NK-92 (cell line): Measurements from ENCODE around the gene FRS3.
"Not testable (repeated sequence)": the region's sequence is repeated elsewhere in the genome, so short reads cannot be mapped to it uniquely, and the experiment has no call there.

Experiments
- DNase-seq: peaks from one replicate; lab custom pipeline; 2025; ENCODE audit not compliant: unreplicated experiment; lab: John Stamatoyannopoulos, UW

FRS3 gene

DNA sequence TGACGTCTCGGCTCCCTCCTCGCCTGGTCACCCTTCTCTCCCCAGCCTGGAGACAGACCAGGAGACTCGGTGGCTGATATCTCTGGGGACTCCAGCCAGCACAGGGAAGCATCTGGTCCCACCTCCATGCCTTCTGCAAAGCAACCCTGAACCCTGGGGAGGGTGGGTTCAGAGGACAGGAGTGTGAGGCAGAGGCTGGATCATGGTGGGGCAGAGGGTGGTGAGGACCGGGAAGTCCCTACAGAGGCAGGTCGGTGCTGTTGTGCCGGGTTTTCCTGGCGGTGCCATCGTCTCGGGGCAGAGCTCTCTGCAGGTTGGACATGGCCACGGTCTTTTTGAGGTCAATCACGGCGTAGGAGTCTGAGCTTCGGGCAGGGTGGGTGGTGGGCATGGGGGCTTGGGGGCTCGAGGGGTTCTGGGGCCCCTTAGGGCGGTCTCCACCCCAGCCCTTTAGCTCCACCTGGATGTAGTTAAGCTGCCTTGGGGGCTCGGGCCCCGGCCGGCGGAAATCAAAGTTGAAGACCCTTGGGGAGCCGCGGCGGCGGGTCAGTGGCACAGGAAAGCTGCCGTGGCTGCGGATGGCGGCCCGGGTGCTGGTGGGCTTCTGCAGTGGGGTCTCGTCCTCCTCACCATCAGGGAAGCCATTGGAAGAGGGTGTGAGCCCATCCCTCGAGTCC, 9.2 kb downstream of the FRS3 start:
- no peak for DNase-seq

DNA sequence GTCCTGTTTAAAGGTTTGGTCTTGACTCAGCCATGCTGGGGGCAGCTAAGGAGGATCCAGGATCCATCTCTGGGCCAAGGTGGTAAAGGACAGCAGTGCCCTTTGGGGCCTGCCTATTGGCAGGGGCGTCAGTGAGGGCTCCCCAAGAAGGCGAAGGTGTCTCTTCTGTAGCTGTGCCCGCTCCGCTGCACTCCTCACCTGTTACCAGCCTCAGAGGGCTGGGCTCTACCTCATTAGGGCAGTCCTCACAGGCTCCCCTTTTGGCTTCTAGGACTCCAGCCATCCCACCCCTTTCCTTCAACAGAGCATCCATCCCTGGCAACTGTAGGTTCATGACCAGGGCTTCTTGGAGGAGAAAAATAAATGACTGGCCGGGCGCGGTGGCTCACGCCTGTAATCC, 10.3 kb downstream of the FRS3 start:
- no peak for DNase-seq

DNA sequence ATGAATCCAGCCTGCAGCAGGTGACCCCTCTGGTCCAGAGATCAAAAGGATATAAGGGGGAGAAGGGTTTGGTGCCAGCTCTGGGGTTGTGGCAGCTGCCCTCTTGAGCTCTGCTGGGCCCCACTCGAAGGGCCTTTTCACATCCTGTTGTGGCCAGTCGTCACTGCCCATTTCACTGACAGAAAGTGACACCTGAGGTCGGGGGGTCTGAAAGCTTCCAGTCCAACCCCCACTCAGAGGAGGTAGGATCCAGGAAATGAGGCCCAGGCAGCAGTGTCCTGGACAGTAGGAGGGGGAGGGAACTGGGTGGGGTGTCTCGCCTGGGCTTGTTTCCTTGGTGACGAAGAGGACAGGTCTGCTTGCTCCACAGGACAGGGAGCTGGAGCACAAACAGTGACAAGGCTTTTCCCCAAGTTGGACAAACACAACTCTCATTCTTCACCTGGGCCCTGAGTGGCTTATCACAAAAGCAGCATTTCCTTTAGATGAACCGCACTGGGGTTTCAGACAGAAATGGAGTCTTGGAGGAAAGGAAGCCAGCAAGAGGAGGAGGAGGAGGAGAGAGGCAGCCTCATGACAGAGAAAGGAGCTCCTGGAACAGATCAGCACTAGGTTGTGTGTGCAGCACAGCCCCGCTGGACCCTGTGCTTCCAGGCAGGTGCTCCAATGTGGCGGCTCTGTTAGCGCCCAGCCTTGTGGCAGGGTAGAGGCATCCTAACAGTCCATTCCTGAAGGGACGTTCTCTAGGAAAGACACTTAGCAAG, 11.0 kb downstream of the FRS3 start:
- no peak for DNase-seq

DNA sequence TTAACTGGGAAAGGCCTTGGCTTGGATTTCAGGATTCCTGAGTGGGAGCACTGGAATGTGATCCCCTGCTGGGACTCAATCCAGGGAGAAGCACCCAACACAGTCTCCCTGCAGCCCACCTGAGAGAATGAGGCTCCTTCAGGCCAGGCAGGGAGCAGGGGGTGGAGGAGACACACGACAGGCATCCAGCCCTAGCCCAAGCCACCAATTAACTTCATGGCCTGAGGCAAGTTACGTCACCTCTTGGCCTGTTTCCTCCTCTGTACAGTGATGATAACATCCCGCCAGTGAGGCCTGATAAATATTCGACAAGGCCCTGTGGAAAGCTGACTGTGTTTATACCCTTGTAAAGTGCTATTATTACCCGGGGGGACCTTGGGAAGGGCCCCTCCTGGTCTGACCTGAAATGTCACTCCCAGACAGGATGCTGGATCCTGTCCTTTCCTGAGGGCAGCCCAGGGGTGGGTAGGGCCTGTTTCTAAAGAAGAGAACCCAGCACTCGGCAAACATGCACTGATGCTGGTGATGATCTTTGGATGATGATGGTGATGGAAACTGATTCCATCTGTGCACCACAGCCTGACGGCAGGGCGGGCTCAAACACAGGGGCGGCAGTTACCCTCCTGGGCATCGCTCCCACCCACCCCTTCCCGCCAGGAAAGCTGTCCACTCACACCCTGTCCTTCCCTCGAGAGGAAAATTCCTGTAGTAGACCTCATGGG, 12.4 kb downstream of the FRS3 start:
- no peak for DNase-seq

DNA sequence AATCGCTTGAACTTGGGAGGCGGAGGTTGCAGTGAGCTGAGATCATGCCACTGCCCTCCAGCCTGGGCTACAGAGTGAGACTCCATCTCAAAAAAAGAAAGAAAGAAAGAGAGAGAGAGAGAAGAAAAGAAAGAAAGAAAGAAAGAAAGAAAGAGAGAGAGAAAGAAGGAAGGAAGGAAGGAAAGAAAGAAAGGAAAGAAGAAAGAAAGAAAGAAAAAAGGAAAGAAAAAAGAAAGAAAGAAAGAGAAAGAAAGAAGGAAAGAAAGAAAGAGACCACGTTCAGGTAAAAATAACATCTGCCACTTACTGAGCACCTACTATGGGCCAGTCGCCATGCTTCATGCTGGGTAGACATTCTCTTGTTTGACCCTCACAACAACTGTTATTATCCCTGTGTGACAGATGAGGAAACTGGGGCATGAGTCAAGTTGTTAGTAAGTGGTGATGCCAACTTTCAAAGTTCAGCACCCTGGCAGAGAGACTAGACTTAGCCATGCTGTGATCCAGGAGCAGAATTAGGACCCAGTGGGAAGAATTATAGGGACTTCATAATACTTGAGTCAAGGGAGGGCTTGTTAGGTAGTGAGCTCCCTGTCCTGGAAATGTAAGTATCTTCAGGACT, 13.5 kb downstream of the FRS3 start:
- not testable (repeated sequence) for DNase-seq

DNA sequence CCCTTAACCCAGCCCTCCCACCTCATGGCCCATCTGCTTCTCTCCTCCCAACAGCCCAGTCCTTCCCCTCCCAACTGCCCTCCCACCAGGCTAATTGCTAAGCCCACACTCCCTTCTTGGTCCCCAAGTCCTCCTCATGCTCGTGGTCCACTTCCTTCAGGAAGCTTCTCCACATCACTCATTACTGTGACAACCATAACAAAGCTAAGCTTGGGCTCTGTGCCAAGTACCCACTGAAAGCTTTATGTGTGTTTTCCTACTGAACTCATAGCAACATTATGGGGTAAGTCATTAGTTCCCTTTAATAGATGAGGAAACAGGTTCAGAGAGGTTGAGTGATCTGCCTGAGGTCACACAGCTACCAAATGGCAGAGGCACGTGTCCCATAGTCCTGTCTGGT, 16.2 kb downstream of the FRS3 start:
- no peak for DNase-seq

DNA sequence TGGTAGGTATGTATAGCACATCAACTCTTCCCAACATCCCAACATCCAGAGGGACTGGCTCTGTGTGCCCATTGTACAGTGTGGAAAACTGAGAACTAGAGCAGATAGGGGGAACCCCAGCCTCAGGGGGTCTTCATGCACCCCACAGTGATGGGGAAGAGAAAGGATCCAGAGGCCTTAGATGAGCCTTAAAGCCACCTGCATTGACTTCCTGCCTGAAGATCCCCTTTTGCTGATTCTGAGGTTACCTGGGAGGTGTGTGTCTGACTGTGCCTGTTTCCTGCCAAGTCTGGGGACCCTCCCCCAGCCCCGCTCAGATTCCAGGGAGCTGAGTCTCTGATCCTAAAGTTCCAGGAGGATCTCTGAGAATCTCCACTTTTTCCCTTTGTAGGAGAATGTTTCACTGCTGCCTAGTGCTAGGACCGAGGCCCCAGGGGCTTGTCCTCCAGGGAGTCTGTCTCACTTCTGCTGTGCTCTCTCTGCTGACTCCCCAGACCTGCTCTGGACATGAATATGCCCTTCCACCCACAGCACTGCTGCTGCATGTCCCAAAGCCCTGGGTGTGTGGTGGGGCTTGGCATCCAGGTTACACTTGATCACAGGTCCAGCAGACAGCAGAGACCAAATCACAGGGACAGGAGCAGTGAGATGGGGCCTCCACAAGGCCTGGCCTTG, 19.7 kb downstream of the FRS3 start:
- no peak for DNase-seq

DNA sequence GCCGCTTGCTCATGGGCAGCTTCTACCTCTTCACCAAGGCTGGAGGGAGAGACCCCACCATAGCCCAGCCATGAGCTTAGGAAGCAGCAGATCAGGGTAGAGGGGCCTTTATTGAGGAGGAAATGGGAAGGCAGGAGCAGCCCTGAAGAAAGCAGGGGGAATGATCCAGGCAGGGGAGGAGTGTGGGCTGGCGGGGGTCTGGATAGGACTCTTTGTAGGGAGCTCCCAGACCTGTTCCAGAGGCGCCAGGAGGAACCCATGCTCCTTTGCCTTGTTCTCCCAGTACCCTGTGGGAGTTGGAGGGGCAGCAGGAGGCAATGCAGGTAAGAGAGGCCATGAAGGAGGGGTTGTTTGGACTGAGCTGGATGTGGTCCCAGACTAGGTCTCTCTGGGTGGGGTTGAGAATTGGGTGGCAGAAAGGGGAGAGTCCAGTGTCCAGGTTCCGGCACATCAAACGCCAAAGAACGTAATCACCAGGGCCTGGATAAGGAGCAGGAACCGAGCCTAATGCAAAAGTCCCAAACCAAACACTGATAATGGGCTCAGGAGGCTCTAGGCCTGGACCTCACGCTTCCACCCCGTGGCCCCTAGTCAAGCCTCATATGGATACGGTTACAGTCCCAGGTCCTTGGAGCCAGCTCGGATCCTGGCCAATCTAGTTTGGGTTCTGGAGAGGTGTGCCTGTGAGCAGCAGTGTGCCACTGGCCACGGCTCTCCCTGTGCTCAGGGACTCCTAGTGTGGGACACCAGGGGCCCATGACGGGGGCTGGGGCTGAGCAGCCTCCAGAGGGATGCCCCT, 20.4 kb downstream of the FRS3 start:
- no peak for DNase-seq

DNA sequence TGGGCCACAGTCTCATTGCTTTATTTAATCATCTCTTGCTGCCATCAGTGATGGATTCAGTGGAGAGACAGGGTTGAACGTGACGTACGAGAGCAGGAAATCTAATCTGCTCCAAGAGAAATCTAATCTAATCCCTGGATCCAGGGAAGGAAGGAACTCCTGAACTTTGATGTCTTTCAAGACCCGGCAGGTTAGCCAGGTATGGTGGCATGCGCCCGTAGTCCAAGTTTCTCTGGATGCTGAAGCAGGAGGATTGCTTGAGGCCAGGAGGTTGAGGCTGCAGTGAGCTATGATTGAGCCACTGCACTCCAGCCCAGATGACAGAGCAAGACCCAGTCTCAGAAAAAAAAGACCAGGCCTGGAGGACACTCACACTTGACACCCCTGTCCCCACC, 21.1 kb downstream of the FRS3 start:
- DNase-seq, result no peak

DNA sequence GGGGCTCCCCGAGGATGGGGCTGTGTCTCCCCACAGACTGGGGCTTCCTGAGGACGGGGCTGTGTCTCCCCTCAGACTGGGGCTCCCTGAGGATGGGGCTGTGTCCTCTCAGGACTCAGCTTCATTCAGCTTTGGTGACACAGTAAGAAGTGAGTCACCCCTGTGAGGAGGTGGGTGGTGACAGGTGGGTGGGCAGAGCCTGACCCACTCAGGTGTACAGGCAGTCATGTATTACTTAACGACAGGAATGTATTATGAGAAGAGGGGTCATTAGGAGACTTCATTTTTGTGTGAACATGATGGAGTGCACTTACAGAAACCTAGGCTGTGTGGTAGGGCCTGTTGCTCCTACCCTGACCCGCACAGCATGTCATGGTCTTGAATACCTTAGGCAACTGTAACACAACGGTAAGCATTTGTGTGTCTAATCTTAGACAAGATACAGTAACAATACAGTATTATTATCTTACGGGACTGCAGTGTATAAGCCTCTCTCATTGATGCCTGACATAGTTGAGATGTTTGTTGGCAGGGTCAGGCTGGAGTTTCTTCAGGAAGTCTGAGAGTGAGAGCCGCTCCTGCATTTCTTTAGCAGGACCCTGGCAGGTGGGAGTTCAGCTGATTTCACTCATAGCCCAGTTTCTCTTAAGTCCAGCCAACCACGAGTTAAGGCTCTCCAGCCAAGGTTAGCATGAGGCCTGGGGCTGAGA, 21.6 kb downstream of the FRS3 start:
- no peak for DNase-seq

DNA sequence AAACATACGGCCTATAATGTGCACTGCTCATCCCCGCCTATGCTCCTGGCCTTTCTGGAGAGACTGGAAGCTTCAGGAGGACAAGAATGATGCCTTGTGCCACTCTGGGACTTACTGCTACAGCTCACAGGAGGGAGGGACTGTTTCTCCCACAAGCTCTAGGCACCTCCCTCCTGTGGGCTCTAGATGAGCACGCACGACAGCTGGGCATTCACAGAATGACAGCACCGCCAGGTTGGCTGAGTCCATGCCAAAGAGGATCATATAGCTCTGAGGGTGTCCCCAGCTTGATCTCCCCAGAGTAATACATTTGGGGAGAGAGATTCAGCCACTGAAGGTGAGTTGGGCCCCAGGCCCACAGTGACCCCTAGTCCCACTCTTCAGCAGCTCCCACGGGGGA, 22.4 kb downstream of the FRS3 start:
- DNase-seq, result no peak

DNA sequence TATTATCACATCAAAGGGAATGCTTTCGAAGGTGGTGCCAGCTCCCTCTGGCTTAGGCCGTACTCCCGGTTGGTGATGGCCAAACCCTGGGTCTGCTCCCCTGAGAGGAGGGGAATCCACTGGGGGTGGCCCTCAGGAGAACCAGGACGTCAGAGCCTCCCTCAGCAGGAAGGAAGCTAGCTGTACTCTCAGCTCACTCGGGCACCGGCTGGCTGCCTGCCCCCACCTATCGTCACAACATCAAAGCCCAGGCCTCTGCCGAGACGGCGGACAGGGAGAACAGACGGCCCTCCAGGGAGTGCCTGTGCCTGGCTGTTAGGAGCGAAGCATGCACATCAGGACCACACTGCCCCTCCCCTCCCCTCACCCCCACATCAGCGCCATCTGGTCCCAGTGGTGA, 23.3 kb downstream of the FRS3 start:
- no peak for DNase-seq

DNA sequence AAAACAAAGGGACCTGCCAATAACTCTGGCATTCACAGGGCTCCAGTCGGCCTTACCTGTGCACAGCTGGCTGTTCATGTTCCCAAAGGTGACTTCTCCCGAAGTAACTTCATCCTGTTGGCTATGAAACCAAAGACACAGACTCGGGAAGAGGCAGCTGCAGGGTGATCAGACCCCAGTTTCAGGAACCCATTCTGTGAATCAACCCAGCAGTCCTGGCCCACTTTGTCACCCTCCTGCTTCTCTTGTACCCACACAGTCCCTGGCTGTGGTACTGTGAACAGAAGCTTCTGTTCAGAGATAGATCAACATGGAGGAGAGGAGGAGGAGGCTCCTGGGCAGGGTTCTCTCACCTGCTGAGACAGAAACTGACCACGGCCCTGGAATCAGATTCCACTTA, 23.8 kb downstream of the FRS3 start:
- no peak for DNase-seq

DNA sequence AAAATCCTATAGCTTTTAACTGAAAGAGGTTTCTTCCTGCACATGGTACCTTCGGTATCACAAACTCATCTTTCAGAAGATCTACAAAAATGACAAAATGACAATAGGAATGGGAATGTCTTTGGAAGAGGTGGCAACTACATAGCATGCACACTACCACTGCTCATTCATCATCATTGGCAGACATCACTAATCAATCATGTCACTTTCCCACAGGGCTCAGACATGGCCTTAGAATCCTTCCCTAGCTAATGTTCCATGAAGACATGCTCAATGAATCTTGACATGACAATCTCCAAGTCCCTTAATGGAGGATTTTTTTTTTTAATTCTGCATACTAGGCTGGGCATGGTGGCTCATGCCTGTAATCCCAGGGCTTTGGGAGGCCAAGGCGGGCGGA, 29.3 kb downstream of the FRS3 start:
- no peak for DNase-seq

DNA sequence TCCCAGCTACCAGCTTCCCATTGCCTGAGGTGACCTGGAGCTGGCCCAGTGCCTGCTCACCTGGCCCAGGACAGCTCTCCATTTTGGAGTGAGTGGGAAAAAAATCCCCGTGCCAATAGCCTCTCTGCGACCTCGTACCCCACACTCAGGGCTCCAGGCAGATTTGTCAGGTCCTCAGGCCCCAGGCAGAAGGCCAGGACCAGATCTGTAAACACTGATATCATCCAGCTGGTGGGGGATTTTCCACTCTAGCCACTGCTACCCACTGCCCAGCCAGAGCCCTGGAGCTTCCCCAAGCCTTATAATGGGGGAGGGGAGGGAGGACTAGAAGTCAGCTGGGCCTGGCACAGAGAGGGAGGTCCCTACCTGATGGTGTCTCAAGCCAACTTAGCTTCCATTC, 31.2 kb downstream of the FRS3 start:
- no peak for DNase-seq

DNA sequence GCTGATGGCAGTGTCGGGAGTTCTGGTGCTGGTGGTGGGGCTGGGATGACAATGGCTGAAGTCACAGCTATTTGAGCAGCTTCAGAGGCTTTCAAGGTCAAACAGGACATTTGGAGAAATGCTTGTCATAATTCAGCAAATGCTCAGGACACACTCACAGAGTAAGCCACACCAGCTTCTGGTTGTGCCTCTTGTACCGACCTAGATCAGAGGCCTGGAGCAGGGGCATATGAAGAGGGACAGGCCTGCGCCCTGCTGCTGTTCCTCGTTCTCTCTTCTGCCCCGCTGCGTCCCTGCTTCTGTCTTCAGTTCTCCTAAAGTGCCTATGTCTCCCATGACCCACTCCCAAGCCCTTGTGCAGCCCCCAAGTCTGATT, 31.6 kb downstream of the FRS3 start:
- no peak for DNase-seq

DNA sequence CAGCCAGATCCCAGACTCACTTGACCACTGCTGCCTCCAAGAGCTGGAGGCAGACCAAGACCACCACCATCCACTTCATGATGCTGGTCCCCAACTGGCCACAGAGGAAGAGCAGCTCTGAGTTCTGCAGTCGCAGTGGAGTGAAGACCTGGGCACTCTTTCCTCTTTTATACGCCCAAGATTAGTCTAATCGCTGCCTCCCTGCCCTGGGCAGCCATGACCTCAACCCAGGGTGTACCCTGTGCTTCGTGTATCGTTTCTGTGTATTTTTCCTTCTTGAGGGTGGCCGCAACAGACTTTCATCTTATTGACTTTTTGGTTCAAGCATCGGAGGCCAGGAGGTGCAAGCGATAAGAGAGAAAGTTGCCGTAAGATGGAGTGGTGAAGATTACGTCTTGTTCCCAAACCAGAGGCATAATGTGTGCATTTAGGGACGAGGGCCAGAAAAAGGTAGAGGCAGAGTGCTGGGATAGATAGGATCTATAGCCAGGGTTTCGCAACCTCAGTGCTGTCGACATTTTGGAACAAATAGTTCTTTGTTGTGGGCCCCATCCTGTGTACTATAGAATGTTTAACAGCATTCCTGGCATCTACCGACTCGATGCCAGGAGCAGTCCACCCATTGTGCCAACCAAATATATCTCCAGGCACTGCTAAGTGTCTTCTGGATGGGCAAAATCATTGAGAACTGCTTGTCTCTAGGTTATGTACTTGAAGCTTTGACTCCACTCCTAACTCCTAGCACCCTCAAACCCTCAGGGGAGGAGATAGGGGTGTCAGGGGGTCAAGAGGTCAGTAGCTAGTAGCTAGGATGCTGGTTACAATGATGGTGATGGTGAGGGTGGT, 32.2 kb downstream of the FRS3 start, which contains the start of gene PGC:
Gene PGC (minus strand): TSS at position 142 of the 846 bp plus-strand sequence. CDS start 63 bp downstream, at position 79.
- DNase-seq, result no peak

DNA sequence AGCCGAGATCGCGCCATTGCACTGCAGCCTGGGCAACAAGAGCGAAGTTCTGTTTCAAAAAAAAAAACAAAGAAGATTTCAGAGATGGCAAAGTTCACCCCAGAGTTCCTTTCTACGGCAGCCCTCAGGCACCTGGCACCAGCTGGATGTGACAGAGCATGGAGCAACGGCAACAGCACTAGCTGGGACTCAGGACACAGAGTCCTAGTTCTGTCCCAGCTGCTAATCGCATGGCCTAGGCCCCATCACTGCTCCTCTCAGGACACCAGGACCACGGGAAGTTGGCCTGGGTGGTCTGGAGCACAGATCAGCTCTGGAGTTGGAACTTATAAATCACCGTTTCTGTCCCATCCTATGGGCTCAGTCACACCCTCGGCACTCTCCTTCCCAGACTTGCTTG, 33.6 kb downstream of the FRS3 start:
- DNase-seq, result no peak
